ENCODE measurements around the gene CASZ1. TPM values are rescaled to one million over a fixed set of nuclear protein-coding genes. Genes with fewer than 3 reads are reported as not detected.

Gene CASZ1
- total RNA-seq, 1 experiment from 2014 or later, result 11.7 TPM

DNA sequence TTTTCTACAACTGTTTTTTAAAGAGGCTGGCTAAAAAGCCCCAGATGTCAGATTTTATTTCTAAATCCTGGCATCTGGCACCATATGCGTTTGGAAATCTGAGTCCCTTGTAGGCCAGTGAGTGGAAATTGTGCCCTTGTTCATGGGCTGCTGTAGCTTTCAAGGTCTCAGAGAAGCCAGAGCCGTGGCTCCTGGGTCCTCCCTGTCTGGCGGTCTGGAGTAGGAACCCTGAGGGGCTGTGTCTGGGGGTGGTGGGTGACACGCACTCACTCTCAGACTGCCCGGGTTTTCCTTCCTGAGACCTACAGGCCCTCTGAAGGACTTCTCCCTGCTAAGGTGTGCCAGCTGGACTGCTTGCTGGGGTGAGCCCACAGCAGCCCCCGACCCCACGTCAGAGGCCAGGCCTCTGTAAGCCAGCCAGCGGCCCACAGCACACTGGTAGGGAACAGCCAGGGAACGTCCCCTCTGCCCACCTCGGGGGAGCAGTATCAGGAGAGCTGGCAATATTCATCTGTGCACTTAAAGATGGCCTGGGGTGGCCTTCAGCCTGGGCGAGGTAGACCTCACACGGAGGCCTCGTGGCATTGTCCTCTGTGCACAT lies 170.2 kb downstream of the CASZ1 start (continued):
- TF ChIP-seq, protein P1, sequence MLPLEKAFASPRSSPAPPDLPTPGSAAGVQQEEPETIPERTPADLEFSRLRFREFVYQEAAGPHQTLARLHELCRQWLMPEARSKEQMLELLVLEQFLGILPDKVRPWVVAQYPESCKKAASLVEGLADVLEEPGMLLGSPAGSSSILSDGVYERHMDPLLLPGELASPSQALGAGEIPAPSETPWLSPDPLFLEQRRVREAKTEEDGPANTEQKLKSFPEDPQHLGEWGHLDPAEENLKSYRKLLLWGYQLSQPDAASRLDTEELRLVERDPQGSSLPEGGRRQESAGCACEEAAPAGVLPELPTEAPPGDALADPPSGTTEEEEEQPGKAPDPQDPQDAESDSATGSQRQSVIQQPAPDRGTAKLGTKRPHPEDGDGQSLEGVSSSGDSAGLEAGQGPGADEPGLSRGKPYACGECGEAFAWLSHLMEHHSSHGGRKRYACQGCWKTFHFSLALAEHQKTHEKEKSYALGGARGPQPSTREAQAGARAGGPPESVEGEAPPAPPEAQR (CRISPR knock-in tag; IDR thresholded peaks at IDR 0.05), result no peak
- TF ChIP-seq, protein P2, sequence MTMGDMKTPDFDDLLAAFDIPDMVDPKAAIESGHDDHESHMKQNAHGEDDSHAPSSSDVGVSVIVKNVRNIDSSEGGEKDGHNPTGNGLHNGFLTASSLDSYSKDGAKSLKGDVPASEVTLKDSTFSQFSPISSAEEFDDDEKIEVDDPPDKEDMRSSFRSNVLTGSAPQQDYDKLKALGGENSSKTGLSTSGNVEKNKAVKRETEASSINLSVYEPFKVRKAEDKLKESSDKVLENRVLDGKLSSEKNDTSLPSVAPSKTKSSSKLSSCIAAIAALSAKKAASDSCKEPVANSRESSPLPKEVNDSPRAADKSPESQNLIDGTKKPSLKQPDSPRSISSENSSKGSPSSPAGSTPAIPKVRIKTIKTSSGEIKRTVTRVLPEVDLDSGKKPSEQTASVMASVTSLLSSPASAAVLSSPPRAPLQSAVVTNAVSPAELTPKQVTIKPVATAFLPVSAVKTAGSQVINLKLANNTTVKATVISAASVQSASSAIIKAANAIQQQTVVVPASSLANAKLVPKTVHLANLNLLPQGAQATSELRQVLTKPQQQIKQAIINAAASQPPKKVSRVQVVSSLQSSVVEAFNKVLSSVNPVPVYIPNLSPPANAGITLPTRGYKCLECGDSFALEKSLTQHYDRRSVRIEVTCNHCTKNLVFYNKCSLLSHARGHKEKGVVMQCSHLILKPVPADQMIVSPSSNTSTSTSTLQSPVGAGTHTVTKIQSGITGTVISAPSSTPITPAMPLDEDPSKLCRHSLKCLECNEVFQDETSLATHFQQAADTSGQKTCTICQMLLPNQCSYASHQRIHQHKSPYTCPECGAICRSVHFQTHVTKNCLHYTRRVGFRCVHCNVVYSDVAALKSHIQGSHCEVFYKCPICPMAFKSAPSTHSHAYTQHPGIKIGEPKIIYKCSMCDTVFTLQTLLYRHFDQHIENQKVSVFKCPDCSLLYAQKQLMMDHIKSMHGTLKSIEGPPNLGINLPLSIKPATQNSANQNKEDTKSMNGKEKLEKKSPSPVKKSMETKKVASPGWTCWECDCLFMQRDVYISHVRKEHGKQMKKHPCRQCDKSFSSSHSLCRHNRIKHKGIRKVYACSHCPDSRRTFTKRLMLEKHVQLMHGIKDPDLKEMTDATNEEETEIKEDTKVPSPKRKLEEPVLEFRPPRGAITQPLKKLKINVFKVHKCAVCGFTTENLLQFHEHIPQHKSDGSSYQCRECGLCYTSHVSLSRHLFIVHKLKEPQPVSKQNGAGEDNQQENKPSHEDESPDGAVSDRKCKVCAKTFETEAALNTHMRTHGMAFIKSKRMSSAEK (CRISPR knock-in tag; IDR thresholded peaks at IDR 0.05; ENCODE audit: borderline replicate concordance), result no peak
- TF ChIP-seq, protein P3, sequence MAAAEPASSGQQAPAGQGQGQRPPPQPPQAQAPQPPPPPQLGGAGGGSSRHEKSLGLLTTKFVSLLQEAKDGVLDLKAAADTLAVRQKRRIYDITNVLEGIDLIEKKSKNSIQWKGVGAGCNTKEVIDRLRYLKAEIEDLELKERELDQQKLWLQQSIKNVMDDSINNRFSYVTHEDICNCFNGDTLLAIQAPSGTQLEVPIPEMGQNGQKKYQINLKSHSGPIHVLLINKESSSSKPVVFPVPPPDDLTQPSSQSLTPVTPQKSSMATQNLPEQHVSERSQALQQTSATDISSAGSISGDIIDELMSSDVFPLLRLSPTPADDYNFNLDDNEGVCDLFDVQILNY (CRISPR knock-in tag; IDR thresholded peaks at IDR 0.05), result no peak
- TF ChIP-seq, protein P4, sequence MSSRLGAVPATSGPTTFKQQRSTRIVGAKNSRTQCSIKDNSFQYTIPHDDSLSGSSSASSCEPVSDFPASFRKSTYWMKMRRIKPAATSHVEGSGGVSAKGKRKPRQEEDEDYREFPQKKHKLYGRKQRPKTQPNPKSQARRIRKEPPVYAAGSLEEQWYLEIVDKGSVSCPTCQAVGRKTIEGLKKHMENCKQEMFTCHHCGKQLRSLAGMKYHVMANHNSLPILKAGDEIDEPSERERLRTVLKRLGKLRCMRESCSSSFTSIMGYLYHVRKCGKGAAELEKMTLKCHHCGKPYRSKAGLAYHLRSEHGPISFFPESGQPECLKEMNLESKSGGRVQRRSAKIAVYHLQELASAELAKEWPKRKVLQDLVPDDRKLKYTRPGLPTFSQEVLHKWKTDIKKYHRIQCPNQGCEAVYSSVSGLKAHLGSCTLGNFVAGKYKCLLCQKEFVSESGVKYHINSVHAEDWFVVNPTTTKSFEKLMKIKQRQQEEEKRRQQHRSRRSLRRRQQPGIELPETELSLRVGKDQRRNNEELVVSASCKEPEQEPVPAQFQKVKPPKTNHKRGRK (CRISPR knock-in tag; IDR thresholded peaks at IDR 0.05; ENCODE audit: borderline replicate concordance), result no peak
- TF ChIP-seq, protein P5, sequence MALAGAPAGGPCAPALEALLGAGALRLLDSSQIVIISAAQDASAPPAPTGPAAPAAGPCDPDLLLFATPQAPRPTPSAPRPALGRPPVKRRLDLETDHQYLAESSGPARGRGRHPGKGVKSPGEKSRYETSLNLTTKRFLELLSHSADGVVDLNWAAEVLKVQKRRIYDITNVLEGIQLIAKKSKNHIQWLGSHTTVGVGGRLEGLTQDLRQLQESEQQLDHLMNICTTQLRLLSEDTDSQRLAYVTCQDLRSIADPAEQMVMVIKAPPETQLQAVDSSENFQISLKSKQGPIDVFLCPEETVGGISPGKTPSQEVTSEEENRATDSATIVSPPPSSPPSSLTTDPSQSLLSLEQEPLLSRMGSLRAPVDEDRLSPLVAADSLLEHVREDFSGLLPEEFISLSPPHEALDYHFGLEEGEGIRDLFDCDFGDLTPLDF (CRISPR knock-in tag; IDR thresholded peaks at IDR 0.05), result no peak
- TF ChIP-seq ZNF263 (CRISPR knock-in tag; IDR thresholded peaks at IDR 0.05; ENCODE audit: low read depth), result no peak
- TF ChIP-seq, protein P6, sequence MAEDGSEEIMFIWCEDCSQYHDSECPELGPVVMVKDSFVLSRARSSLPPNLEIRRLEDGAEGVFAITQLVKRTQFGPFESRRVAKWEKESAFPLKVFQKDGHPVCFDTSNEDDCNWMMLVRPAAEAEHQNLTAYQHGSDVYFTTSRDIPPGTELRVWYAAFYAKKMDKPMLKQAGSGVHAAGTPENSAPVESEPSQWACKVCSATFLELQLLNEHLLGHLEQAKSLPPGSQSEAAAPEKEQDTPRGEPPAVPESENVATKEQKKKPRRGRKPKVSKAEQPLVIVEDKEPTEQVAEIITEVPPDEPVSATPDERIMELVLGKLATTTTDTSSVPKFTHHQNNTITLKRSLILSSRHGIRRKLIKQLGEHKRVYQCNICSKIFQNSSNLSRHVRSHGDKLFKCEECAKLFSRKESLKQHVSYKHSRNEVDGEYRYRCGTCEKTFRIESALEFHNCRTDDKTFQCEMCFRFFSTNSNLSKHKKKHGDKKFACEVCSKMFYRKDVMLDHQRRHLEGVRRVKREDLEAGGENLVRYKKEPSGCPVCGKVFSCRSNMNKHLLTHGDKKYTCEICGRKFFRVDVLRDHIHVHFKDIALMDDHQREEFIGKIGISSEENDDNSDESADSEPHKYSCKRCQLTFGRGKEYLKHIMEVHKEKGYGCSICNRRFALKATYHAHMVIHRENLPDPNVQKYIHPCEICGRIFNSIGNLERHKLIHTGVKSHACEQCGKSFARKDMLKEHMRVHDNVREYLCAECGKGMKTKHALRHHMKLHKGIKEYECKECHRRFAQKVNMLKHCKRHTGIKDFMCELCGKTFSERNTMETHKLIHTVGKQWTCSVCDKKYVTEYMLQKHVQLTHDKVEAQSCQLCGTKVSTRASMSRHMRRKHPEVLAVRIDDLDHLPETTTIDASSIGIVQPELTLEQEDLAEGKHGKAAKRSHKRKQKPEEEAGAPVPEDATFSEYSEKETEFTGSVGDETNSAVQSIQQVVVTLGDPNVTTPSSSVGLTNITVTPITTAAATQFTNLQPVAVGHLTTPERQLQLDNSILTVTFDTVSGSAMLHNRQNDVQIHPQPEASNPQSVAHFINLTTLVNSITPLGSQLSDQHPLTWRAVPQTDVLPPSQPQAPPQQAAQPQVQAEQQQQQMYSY (CRISPR knock-in tag; IDR thresholded peaks at IDR 0.05), result no peak

DNA sequence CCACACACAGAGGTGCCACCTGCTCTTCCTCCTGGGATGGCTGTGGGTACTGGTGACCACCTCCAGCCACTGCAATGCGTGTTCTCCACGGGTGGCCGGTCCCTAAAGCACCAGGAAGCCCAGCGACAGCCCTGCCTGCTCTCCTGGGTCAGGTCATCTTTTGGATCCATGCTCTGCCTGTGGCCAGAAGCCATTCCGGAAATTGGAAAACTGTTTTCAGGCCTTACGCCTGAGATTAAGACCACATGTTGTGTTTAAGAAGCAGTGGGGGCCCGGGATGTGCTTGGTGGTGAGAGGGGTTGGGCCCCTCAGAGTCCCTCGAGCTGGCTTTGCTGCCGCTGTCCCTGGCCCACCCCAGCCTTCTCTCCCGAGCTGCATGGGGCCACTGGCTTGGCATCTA lies 170.9 kb downstream of the CASZ1 start:
- H3K27ac Mint-ChIP-seq, result peak overlapping the region; percentile 45; the same call in 1 of the 2 replicates
- H3K4me1 Mint-ChIP-seq, result peaks cover 3% of the 10 kb centered on the region
- DNase-seq (ENCODE audit: low spot score) (no peak), ATAC-seq (no peak)
- ChIA-PET POLR2A (no interaction called here), CTCF (interaction anchor here (0.5 to 1.0 kb wide), 2 partner anchors 24 to 49 kb away, joined by 3 to 4 read pairs; no protein-coding TSS in a partner anchor)
- no peaks in the 10 kb centered on the region for H3K27me3 Mint-ChIP-seq (ENCODE audit: low read depth)
- no peak overlapping the region for H3K4me3 Mint-ChIP-seq
- no peaks in the 10 kb centered on the region for H3K9me3 Mint-ChIP-seq
- H3K36me3 Mint-ChIP-seq, result 0 out of 2 replicates have a peak, but pooled peaks cover 2% of the 10 kb centered on the region
- TF ChIP-seq ZNF232 (CRISPR knock-in tag; IDR thresholded peaks at IDR 0.05) (no peak), RORB (CRISPR knock-in tag; IDR thresholded peaks at IDR 0.05) (no peak), FOXP1 (CRISPR knock-in tag; IDR thresholded peaks at IDR 0.05; ENCODE audit: borderline replicate concordance) (no peak), ZNF317 (CRISPR knock-in tag; IDR thresholded peaks at IDR 0.05; ENCODE audit: borderline replicate concordance, low read depth) (no peak), ZNF423 (CRISPR knock-in tag; IDR thresholded peaks at IDR 0.05) (no peak), SP1 (CRISPR knock-in tag; conservative IDR thresholded peaks at IDR 0.05) (no peak), SMAD3 (CRISPR knock-in tag; IDR thresholded peaks at IDR 0.05; ENCODE audit: borderline replicate concordance) (no peak), ESRRA (CRISPR knock-in tag; IDR thresholded peaks at IDR 0.05; ENCODE audit: borderline replicate concordance) (no peak), NFE2L1 (CRISPR knock-in tag; IDR thresholded peaks at IDR 0.05) (no peak), ZNF396 (CRISPR knock-in tag; IDR thresholded peaks at IDR 0.05; ENCODE audit: borderline replicate concordance) (no peak), ZNF263 (CRISPR knock-in tag; IDR thresholded peaks at IDR 0.05; ENCODE audit: low read depth) (no peak), ETV6 (CRISPR knock-in tag; IDR thresholded peaks at IDR 0.05) (no peak), OVOL2 (CRISPR knock-in tag; IDR thresholded peaks at IDR 0.05; ENCODE audit: borderline replicate concordance) (no peak)
- TF ChIP-seq, protein P7, sequence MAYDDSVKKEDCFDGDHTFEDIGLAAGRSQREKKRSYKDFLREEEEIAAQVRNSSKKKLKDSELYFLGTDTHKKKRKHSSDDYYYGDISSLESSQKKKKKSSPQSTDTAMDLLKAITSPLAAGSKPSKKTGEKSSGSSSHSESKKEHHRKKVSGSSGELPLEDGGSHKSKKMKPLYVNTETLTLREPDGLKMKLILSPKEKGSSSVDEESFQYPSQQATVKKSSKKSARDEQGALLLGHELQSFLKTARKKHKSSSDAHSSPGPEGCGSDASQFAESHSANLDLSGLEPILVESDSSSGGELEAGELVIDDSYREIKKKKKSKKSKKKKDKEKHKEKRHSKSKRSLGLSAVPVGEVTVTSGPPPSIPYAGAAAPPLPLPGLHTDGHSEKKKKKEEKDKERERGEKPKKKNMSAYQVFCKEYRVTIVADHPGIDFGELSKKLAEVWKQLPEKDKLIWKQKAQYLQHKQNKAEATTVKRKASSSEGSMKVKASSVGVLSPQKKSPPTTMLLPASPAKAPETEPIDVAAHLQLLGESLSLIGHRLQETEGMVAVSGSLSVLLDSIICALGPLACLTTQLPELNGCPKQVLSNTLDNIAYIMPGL (CRISPR knock-in tag; IDR thresholded peaks at IDR 0.05), result no peak

All from WTC11 (cell line).